ENCODE data around the gene FAM53B. TPM values are rescaled to one million over a fixed set of nuclear protein-coding genes. Genes with fewer than 3 reads are reported as not detected.

Gene FAM53B
- total and polyA plus RNA-seq, 2 experiments from 2014 or later = 2.1 to 10.1 TPM

DNA sequence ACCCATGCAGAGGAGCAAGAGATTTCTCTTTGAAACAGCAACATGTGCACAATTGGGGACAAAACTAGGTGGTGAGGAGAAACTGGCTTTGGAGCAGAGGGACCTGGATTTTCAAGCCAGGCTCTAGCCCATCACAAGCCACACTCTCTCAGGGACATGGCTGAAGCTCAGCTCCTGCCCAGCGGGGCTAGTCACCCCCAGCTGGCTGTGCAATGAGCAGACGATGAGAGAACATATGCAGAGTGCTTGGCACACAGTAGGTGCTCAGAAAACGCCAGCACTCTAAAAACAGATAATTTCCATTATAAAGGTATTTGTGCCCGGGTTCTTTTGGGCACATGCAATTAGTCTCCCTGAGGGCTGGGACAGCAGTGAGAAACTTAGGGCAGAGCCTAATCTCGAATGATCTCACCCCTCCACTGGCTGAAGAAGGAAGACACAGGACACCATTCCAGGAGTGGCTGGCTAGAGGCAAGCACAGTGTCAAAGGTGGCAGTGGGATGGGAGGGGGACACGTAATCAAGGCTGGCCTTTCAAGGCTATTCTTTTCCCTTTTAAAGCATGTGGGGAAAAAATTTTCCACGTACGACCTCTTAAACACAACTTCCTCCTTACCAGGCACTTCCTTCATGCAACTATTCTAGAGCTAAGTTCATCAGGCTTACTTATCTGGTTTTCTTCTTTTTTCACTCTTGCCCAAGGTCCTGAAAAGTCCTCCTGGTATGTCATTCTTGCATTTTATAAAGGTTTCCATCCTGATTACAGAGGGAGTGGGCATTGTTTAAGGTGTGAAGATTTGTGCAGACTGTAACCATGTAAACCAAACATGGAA is 15.1 kb downstream of the FAM53B start:
- Histone ChIP-seq H3K4me2 (ENCODE audit: unreplicated experiment) (peak overlapping the region; percentile 40), H3K4me3 (no peak overlapping the region), H3K27ac (no peak overlapping the region), H3K79me2 (ENCODE audit: insufficient read depth) (peaks cover 12% of the 10 kb centered on the region), H2AFZ (no peak overlapping the region), H3F3A (ENCODE audit: insufficient read depth) (peaks cover 14% of the 10 kb centered on the region; the same call in 1 of the 2 replicates), H4K20me1 (ENCODE audit: insufficient read depth) (no peaks in the 10 kb centered on the region), H3K36me3 (ENCODE audit: low read depth) (no peaks in the 10 kb centered on the region), H3K27me3 (replicated peaks; ENCODE audit: insufficient read depth) (no peaks in the 10 kb centered on the region), H3K4me1 (ENCODE audit: insufficient read depth) (peaks cover 11% of the 10 kb centered on the region), H3K9me3 (ENCODE audit: low read depth) (no peaks in the 10 kb centered on the region), H3K9ac (no peak overlapping the region), H3K9me2 (ENCODE audit: insufficient read depth) (no peaks in the 10 kb centered on the region)
- DNase-seq = no peak
- TF ChIP-seq EZH2 (IDR thresholded peaks at IDR 0.05; ENCODE audit: insufficient read depth, poor library complexity, severe bottlenecking) (no peak), EZH2phosphoT487 (IDR thresholded peaks at IDR 0.05; ENCODE audit: insufficient read depth, low read depth) (no peak)
- in situ Hi-C loops (cut with MboI) = no loop called here
- 86 to 90% methylated on average over 8 of the region's 8 CpGs for WGBS, 2 experiments (ENCODE audit: low coverage in 1 of 2, low lambda C conversion rate in 2 of 2, missing lambda C conversion rate in 2 of 2)

DNA sequence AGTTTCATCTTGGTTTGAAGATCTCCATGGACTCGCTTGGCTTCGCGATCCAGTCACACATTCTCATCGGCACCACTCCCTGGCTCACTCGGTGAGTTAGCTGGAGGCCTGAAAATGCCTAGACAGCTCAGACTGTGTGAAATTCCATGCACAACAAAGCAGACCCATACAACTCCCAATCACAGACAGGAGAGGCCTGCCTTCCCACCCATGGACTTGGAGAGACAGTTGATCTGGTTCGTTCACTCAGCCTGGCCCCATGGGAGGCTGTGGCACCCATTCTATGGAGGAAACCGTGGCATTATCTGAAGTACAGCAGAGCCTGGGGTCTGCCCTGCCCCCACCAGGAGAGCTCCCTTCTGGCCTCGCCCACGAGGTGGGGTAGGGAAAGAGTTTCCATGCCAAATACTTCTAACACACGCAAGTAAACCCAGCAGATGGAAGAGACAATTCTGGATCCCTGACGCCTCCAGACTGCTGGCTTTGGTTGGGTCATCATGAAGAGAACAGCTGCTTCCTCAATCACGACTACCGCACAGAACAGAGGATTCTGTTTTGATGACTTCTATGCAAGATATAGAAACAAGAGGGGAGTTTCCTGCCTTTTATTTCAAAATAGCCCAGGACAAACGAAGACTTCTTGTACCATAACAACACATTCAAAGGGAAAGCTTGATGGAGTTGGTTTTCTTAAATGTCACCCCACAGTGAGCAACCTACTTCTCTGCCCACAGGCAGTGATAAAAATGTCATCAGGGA is 15.9 kb downstream of the FAM53B start:
- Histone ChIP-seq H3K4me2 (ENCODE audit: unreplicated experiment) (peak overlapping the region; percentile 40), H2AFZ (no peak overlapping the region), H3K4me1 (ENCODE audit: insufficient read depth) (peaks cover 19% of the 10 kb centered on the region), H3K9me3 (ENCODE audit: low read depth) (no peaks in the 10 kb centered on the region), H3K36me3 (ENCODE audit: low read depth) (no peaks in the 10 kb centered on the region), H3F3A (ENCODE audit: insufficient read depth) (peaks cover 19% of the 10 kb centered on the region), H3K79me2 (ENCODE audit: insufficient read depth) (peaks cover 9% of the 10 kb centered on the region), H3K4me3 (no peak overlapping the region), H3K9ac (no peak overlapping the region), H3K27me3 (replicated peaks; ENCODE audit: insufficient read depth) (no peaks in the 10 kb centered on the region), H4K20me1 (ENCODE audit: insufficient read depth) (no peaks in the 10 kb centered on the region), H3K27ac (peak overlapping the region; percentile 40), H3K9me2 (ENCODE audit: insufficient read depth) (no peaks in the 10 kb centered on the region)
- DNase-seq = peak; percentile 63
- in situ Hi-C loops (cut with MboI) = no loop called here
- no peak for TF ChIP-seq EZH2 (IDR thresholded peaks at IDR 0.05; ENCODE audit: insufficient read depth, poor library complexity, severe bottlenecking)
- TF ChIP-seq EZH2phosphoT487 (IDR thresholded peaks at IDR 0.05; ENCODE audit: insufficient read depth, low read depth) = no peak
- 29 to 36% methylated on average over 14 of the region's 14 CpGs for WGBS, 2 experiments (ENCODE audit: low coverage in 1 of 2, low lambda C conversion rate in 2 of 2, missing lambda C conversion rate in 2 of 2)

DNA sequence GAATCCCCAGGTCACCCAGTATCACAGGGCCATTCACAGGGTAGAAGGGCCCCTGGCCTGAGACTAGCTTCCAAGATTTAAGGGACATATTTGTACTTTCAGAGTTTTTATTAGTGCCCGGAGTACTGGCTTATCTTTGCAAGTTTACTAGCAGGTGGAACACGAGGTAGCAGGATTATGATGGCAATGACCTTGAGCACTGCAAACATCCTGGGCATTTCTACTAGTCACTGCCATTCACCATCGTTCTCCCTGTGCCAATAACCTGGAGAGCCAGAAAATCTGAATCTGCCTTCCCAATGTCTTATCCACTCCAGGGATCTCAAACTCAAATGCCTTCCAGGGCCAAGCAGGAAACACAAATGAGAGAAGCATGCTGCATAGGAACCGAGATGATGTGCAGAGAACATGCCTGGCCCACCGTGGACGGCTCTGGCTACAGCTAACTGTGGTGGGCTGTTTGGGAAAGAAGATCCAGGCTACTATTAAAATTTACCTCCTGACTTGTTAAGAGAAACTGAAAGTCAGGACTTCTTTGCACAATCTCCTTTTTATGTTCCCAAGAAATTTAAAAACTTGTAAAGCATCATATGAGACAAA is 16.7 kb downstream of the FAM53B start:
- no peak for TF ChIP-seq EZH2phosphoT487 (IDR thresholded peaks at IDR 0.05; ENCODE audit: insufficient read depth, low read depth)
- no peak for TF ChIP-seq EZH2 (IDR thresholded peaks at IDR 0.05; ENCODE audit: insufficient read depth, poor library complexity, severe bottlenecking)
- Histone ChIP-seq H3K27ac (no peak overlapping the region), H3F3A (ENCODE audit: insufficient read depth) (peaks cover 23% of the 10 kb centered on the region), H3K36me3 (ENCODE audit: low read depth) (no peaks in the 10 kb centered on the region), H3K9me2 (ENCODE audit: insufficient read depth) (no peaks in the 10 kb centered on the region), H3K9me3 (ENCODE audit: low read depth) (no peaks in the 10 kb centered on the region), H4K20me1 (ENCODE audit: insufficient read depth) (no peaks in the 10 kb centered on the region), H3K79me2 (ENCODE audit: insufficient read depth) (peaks cover 9% of the 10 kb centered on the region), H3K27me3 (replicated peaks; ENCODE audit: insufficient read depth) (no peaks in the 10 kb centered on the region), H2AFZ (no peak overlapping the region), H3K4me2 (ENCODE audit: unreplicated experiment) (peak overlapping the region; percentile 10), H3K4me1 (ENCODE audit: insufficient read depth) (peaks cover 25% of the 10 kb centered on the region), H3K9ac (no peak overlapping the region), H3K4me3 (no peak overlapping the region)
- in situ Hi-C loops (cut with MboI) = no loop called here
- 78 to 82% methylated on average over 6 of the region's 6 CpGs for WGBS, 2 experiments (ENCODE audit: low coverage in 1 of 2, low lambda C conversion rate in 2 of 2, missing lambda C conversion rate in 2 of 2)
- no peak for DNase-seq

DNA sequence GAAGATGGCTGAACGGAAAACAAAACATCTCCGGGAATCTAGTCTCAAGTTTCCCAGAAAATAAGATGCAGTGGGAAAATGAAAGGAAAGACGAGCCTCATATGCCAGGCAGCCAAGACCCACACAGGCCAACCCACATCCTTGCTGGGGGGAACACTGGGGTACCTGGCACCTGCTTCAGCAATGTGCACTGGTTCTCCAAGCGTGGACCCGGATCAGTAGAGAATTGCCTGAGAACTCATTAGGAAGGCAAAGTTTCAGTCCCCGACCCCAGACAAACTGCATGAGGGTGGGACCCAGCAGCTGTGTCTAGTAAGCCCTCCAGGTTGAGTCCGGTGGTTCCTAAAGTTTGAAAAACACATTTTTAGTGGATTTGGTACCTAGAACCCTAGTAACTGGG is 18.4 kb downstream of the FAM53B start:
- Histone ChIP-seq H3K27me3 (replicated peaks; ENCODE audit: insufficient read depth) (no peaks in the 10 kb centered on the region), H3K4me2 (ENCODE audit: unreplicated experiment) (no peak overlapping the region), H4K20me1 (ENCODE audit: insufficient read depth) (no peaks in the 10 kb centered on the region), H3K36me3 (ENCODE audit: low read depth) (no peaks in the 10 kb centered on the region), H3K79me2 (ENCODE audit: insufficient read depth) (peaks cover 9% of the 10 kb centered on the region), H3K9ac (no peak overlapping the region), H3K9me3 (ENCODE audit: low read depth) (no peaks in the 10 kb centered on the region), H2AFZ (no peak overlapping the region), H3K4me3 (no peak overlapping the region), H3K9me2 (ENCODE audit: insufficient read depth) (no peaks in the 10 kb centered on the region), H3F3A (ENCODE audit: insufficient read depth) (peaks cover 23% of the 10 kb centered on the region), H3K27ac (no peak overlapping the region), H3K4me1 (ENCODE audit: insufficient read depth) (peaks cover 25% of the 10 kb centered on the region)
- no peak for TF ChIP-seq EZH2 (IDR thresholded peaks at IDR 0.05; ENCODE audit: insufficient read depth, poor library complexity, severe bottlenecking)
- no peak for TF ChIP-seq EZH2phosphoT487 (IDR thresholded peaks at IDR 0.05; ENCODE audit: insufficient read depth, low read depth)
- in situ Hi-C loops (cut with MboI) = no loop called here
- no peak for DNase-seq
- WGBS, 2 experiments (ENCODE audit: low coverage in 1 of 2, low lambda C conversion rate in 2 of 2, missing lambda C conversion rate in 2 of 2) = 83 to 94% methylated on average over 7 of the region's 7 CpGs
